Medulla oblongata (tissue), 1 donor: ENCODE data around the gene SHB.

Source experiments
- DNase-seq: peaks from one replicate; pipeline ENCODE4 v3.0.0-alpha.2; 2015; ENCODE audit errors: extremely low spot score

Gene SHB

GRCh38 chr9:38088006-38088925 is 19.2 kb upstream of the SHB start:
- DNase-seq, result peak; percentile 71

DNA sequence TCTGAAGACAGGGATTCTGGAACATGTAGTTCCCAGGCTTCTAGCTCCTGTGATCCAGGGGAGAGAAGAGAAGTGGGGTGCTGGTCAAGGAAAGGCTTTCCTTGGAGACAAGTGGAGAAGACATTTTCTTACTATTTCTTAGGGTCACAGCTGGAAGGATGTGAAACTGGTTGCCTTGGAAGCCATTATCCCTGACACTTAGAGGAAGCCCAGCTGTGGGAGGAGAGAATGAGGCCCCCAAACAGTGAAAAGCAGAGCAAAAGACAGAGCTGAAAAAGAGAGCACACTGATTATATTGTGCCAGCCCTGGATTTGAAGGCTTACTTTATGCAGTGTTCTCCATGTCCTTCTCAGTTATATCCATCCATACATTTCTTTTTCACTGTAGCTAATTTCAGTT is 17.5 kb upstream of the SHB start:
- DNase-seq, result no peak

DNA sequence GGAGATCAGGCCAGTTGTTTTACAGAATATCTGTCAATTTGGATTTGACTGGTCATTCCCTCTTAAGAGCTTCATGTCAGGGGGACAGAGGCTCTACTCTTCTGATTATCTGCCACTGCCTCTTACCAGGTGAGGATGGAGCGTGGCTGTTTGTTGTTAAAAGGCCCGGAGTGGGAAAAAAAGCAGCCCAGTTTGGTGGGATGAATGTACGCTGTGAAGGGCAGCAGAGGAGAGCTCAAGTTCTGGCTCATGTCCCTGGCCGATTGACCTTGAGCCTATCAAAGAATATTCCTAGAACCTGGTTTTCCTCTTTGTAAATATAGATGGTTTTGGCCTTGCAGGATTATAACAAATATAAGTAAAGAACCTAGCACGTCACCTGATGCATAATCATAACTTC is 16.3 kb upstream of the SHB start:
- no peak for DNase-seq

DNA sequence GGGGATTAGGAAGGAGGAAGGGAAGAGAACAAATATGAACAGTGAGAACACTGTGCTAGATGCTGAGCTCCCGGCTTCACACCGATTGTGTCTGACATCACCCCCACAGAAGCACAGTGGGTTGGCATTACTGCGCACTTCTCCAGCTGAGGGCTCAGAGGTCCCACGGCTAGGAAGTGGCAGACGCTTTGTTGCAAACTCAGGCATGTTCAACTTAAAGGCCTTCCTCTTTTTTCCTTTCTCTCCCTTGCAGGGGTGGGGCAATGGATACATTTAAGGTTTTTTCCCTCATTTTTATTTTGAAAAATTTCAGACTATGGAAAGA is 15.5 kb upstream of the SHB start:
- DNase-seq, result peak; percentile 58

DNA sequence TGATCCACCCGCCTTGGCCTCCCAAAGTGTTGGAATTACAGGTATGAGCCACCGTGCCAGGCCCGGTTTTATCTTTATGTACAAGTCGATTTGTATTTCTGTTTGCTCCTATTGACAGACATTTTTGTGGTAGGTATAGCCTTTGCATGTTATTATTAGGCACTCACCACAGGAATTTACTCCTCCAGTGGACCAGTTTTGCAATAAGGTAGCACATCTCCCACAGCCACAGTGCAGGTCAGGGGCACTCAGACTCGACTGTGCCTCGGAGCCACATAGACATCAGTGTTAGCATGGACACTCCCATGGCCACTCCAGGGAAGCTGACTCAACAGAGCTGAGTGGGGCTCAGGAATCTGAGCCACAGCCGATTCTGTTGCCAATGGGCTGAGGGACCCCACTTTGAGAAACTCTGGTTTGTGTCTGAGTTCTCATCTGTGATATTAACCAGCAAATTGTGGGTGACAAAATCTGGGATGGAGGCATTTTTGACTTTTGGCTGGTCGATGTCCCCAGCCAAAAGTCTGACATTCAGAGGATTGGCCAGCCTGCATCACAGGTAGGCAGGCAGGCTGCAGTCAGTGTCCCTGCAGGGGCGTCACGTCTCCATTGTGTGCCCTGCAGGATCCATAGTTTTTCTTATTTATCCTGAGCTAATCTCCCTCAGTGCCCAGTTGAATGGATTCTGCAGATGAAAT is 15.0 kb upstream of the SHB start:
- no peak for DNase-seq

DNA sequence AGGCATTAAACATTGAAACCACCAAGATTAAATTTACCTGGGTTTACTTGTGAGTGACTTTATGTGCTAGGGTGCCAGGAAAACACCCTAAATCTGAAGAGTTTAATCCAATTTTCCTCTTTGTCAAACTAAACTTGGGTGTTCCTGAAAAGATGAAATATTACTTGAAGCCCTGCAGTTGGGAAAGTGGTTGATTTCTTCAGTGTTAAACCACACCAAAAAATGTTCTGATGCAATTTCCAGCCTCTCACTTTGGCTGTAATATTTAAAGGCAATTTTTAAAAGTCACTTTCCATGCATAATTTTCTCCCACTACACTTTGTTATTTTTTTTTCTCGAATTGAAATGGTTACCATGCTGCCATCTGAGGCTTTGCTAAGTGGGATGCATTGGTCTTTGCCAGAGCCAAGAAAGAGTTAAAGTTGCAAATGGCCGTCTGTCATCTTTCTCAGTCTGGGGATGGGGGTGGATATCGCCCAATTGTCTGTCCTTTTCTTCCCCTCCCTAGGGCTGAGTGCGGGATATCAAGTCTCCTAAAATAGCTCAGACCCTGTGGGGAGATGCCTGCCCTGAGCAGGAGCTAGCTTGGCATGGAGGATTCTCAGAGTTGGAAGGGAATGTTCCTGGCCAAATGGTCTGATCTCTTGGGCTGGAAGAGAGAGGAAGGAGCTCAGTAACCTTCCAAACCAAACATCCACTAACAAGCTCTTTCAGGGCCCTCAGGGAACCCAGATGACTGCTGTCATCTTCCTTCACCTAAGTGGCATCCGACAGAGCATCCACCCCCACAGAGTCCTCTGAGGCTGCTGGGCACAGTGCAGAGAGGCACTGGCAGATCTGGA is 13.6 kb upstream of the SHB start:
- DNase-seq, result no peak

DNA sequence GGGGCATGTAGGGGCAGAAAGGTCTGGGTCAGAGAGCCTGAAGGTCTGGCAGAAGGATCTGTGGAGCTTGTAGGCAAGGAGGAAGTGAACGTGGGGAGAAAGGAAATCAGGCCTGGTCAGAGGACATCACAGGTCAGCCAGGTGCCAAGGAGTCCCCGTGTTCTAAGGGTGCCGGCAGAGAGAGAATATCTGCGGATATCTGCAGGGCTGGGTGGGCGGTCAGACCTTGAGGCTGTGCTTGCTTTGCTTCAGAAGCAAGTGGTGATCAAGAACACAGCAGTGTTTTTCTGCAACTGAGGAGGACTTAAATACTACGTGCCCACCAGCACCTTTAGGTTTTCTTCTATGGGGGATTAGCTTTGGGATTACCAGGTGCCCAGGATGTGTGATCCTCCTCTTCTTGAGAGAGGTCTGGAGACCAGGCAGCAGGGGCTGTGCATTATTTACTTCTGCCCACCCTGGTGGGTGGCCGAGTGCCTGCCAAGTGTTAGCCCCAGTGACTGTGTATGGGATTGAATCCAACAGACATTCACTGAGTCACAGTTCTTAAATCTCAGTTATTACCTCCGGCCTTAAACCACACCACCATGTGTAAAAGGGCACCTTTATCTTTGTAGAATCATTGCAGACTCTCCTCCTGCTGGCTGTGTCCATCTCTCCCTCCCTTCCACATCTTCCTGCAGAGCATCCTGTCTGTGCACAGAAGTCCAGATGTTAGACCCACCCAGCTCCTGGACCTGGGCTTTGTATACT is 12.5 kb upstream of the SHB start:
- DNase-seq, result no peak

DNA sequence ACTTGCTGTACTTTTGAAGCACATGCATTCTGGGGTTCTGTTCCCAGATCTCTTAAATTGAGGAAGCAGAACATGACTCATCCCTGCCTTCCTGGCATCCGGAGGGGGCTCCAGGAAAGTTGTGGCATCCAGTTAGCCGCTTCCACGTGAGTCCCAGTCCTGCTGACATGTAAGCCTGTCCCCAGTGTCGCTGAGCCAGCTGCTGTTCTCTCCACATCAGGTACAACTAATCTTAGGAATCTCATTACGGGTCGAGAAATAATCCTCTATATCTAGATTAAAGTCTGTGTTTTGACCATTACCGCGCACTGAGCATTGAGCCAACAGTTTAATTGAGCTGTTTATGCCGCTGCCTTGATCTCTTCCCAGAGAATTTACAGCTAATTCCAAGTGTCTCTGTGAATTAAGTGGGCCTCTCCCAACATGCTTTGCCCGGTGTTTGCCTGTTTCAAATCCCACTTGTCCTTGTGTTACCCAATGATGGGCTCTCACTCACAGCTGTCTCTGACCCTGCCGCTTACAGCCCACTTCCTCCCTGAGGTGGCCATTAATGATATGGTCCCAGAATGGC is 10.5 kb upstream of the SHB start:
- no peak for DNase-seq

- DNase-seq, result no peak
These were observed 6.2 kb upstream of the SHB start for GRCh38 chr9:38075272-38075671.

DNA sequence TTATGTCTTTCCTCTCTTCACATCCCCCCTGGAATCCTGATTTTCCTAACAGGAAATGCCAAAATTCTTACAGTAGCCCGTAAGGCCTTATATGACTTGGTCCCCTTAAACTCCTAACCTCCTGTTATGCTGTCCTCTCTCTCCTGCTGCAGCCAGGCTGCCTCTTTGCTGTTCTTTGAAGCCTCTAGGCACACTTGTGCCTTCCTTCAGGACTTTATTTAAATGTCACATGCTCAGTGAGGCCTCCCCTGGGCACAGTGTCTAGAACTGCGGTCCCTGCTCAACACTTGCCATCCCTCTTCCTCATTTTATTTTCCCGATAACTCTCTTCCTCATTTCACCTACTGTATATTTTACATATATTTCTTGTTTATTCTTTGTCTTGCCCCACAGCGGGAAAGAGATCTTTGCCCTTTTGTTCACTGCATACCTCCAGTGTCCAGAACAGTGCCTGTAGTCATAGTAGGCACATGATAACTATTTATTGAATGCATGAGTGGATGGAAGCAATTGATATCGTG is 5.5 kb upstream of the SHB start:
- peak; percentile 48 for DNase-seq

- DNase-seq, result no peak
These were observed 4.9 kb upstream of the SHB start for GRCh38 chr9:38073882-38074281.

GRCh38 chr9:38071470-38072134 is 2.6 kb upstream of the SHB start:
- no peak for DNase-seq

DNA sequence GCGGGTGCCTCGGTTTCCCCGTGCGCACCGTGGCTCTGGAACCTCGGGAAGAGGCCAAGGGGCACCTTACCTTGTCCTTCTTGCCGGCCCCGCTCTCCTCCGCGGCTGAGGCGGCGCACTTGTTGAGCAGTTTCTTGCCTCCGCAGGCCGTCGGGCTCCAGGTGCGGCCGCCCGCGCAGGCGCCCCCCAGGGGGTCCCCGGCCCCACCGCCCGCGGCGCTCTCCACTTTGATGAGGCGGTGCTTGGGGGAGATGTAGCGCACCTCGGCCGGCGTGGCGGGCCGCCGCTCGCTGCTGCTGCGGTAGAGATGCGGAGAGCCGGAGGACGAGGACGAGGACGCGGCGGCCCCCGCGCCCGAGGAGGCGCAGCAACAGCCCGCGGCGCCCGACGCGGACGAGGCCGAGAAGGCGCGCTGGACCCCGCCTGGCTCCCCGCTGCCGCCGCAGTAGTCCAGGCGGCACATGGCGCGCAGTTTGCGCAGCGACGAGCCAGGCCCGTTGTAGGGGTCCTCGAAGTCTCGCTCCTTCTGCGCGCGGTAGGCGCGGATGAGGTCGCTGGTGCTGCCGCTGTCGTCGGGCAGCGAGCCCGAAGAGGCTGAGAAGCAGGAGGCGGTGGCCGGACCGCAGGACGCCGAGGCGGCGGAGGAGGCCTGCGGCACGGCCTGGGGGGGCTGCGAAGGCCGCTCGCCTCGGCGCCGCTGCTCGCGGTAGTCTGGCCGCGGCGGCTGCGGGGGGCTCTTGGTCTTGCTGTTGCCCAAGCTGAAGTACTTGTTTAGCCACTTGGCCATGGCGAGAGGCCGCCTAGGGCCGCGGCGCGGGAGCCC is 957 bp downstream of the SHB start:
- no peak for DNase-seq

DNA sequence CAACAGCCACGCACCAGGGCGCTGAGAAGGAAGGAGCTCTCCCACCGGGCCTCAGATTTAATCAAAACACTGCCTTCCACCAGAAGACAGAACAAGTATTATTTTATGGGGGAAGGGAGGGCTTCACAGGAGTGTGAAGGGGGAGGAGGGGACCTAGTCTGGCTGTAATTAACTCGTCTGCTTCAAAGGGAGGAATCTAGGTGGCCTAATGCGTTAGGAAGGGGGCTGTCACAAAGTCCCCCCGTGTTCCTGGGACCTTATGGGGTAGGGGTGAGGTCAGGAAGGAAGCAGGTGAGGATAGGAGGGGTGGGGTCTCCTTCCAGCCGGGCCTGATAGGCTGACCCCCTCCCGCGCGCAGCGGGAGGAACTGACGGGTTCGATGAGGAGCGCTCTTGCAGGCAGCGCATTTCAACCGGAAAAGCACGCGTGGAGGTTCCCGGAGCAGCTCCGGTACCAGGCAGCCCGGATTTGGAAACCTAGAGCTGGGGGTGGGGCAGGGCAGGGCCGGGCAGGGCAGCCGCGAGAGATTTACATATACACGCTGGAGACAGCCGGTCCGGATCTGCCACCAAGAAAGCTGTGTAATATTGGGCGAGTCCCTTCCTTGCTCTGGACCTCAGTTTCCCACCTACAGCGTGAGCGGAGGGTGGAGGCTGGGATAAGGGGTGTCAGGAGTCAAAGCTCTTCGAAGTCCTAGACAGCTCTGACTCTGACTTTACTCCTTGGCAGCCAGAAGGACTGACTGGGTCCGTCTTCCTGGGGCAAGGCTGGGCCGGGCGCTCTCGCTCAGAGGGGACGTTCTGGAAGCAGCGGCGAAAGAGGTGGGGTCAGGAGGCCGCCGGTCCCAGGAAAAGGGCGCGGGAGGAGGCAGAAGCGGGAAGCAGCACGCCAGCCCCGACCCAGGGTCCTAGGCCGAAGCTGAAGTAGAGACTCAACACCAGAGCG is 1.8 kb downstream of the SHB start:
- no peak for DNase-seq

DNA sequence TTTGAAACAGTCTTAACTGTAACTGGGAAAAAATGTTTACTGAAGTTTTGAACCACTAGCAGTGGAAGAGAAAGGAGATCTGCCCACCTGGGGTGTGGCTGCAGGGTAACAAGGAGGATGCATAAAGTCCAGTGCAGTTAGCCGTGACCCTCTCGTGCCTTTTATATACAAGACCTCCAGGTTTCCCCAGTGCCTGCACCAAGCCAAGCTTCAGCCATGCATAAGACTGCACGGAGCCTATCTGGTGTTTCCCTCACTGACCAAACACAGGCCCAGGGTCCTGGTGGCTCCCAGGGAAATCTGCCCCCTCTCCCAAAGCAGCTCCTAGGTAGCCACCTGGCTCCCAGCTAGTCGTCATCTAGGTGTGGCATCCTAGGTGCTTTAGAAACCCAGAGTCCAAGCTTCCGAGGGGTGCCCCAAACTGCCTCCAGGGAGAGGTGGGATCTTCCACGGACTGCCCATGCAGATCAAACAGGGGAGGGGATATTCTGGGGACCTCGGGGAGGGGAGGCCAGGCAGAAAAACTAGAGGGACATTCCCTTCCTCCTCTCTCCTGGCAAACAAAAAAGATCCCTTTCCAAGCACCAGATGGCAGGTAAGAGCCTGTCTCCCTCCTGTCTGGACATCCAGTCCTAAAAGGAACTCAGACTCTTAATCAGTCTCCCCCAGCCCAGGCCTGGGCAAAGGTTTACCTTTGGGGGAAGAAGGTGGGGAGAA is 2.7 kb downstream of the SHB start:
- no peak for DNase-seq

- DNase-seq, result no peak
These were observed 3.5 kb downstream of the SHB start for GRCh38 chr9:38065369-38066075.

DNA sequence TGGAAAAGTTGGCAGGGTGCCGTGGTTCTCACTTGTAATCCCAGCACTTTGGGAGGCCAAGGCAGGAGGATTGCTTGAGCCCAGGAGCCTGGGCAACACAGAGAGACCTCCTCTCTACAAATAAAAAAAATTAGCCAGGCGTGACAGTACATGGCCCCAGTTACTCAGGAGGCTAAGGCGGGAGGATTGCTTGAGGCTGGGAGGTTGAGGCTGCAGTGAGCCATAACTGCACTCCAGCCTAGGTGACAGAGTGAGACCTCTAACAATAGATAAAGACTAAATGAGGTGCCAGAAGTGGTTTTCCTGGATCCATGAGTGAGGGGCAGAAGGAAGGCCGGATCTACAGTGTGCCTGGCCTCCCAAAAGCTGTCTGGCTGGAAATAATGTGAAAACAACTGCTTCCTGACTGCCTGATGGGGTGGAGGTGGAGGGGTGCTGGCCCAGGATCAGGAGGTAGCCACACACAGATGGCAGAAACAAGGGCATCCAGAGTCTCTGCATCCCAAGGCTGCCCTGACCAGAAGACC is 4.1 kb downstream of the SHB start:
- DNase-seq, result no peak
